H54 (cell line): ENCODE results near the gene IQSEC3.
"Not testable (repeated sequence)": the region's sequence is repeated elsewhere in the genome, so short reads cannot be mapped to it uniquely, and the experiment has no call there.

Experiments
- DNase-seq: peaks from one replicate; pipeline ENCODE4 v3.0.0; 2011; ENCODE audit warnings: low spot score, mixed read lengths; ENCODE audit not compliant: insufficient read length
- FAIRE-seq: peaks from 3 replicates; lab custom pipeline; 2011; peaks lifted over from hg19 to GRCh38; lab: Jason Lieb, UNC
- POLR2A ChIP-seq: IDR thresholded peaks from 2 replicates; pipeline ENCODE4 v1.6.1; 2011; ENCODE audit warnings: low read depth, mild to moderate bottlenecking, low read length

The IQSEC3 gene

DNA sequence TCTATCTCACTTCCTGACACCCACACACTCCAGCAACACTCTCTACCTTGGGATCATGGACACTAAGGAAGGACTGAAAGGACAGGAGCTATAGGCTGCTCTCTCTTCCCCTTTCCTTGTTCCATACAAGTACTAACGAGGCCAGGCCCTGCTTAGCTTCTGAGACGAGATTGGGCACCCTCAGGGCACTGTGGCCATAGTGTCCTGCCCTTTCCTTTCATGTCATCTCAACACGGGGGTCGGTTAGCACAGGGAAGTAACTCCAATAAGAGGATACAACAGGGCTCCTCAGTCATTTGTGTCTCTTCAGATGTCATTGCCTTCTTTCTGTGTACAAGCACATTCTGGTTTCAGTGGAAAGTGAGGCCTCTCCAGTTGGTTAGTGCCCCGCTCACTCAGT lies 15.5 kb upstream of the IQSEC3 start:
- FAIRE-seq, DNase-seq: not testable (repeated sequence)

DNA sequence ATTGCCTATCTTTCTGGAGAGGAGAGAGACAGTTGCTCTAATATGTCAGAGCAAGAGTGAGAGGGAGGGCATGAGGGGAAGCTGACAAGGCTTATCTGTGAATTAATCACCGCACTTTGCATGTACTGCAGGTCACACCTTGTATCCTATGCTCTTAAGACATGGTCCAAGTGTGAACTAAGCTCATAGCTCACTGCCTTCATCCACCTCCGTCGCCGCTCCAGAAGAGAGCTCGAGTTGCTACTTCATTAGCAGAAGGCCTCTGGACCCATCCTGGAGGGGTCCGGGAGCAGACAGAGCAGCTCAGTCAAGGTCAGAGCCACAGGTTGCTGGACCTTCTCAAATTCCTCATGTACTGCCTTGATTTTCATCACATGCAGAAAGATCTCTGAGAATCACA lies 14.6 kb upstream of the IQSEC3 start:
- not testable (repeated sequence) for FAIRE-seq, DNase-seq

DNA sequence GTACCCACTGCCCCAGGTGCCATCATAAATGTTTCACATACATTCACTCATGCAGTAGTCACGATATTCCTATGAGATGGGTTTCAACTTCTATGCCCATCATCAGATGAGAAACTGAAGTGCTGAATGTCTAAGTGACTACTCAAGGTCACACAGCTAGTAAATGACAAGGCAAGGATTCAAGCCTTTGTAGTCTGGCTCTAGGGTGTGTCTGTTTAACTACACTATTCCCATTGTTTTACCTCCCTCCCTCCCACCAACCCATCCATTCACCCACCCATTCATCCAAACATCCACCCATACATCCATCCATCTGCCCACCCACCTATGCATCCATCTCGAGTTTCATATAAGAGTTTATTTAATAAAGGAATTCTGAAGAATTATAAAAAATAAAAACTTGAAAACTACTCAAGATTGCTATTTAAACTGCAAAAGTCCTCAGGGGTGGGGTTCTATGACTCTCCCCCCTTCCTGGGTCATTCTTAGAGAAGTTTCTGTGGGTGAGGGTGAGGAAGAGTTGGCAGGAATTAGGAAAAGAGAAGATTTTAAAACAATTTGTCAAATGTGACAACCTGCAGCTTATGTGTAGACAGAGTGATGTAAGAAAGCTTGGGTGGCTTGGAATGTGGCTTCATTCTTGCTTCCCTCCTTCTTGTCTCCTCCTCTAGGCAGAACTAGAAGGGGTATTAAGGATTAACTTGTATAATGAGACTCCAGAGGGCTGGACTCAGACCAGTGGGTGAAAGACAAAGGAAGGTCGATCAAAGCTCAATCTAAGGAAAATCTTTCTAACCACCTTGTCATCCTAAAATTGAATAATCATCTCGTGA lies 13.4 kb upstream of the IQSEC3 start:
- not testable (repeated sequence) for FAIRE-seq, DNase-seq

DNA sequence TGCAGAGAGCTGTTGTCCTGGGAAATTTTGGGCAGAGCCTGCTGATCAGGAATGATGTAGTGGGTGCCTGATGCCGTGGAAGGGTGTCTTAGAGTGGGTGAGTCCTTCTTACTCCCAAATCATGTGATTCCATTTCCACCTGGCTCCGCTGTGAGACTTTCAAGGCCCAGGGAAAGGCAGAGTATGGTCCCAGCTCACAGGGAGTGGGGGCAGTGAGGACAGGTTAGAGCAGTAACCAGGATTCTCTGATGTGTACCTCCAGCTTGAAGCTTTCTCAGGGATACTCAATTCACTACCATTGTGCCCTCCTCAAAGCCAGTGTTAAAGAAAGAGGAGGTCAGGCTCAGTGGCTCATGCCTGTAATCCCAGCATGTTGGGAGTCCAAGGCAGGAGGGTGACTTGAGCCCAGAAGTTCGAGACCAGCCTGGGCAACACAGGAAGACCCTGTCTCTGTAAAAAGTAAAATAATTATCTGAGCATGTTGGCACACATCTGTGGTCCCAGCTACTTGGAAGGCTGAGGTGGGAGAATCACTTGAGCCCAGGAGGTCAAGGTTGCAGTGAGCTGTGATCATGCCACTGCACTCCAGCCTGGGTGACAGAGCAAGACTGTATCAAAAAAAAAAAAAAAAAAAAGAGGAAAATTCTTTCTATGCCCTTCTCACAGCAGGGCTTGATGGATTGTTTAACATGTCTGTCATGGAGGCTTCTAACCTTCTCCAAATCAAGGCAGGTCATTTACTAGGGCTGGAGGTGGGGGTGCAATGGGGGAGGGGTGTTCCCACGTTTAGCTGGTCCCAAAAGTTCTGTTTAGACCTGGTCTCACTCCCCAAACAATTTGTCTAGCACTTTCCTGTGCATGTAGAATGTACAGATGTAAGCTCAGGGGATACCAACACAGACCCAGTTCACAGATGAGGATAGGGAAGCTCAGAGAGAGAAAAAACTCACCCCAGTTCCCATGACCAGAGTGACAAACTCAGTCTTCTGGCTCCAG lies 12.5 kb upstream of the IQSEC3 start:
- TF ChIP-seq POLR2A = no peak
- FAIRE-seq (no peak), DNase-seq (no peak)

DNA sequence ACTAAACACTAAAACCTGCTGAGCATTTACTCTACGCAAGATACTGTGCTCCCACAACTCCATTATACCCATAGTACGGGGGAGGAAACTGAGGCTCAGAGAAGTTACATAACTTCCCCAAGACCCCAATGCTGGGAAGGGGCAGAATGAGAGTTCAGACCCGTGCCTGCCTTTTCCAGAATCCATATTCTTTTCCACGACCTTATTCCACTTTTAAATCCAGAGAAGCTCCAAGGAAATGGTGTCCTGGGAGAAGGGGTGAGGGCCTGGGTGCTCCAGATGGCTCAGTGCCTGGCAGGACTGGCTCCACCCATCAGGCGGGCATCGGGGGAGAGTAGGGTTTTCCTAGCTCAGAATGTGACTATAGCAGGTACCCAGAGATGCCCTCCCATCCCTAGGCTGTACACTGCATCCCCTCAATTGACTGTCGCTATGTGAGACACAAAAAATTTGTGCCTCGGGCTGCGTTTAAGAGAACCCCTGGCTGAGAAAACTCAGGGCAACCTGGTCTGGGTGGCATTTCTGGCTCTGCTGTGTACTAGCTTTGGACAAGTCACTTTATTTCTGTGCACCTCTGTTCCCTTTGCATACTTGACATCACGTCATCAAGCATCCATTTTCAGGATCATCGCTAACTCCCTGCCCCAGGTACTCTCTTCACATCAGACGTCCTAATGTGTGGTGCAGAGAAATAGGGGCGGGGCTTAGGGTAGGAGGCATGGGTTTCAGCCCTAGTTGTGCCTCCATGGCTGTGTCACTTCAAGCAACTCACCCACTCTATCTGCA lies 11.6 kb upstream of the IQSEC3 start:
- FAIRE-seq (no peak), DNase-seq (no peak)
- no peak for TF ChIP-seq POLR2A

DNA sequence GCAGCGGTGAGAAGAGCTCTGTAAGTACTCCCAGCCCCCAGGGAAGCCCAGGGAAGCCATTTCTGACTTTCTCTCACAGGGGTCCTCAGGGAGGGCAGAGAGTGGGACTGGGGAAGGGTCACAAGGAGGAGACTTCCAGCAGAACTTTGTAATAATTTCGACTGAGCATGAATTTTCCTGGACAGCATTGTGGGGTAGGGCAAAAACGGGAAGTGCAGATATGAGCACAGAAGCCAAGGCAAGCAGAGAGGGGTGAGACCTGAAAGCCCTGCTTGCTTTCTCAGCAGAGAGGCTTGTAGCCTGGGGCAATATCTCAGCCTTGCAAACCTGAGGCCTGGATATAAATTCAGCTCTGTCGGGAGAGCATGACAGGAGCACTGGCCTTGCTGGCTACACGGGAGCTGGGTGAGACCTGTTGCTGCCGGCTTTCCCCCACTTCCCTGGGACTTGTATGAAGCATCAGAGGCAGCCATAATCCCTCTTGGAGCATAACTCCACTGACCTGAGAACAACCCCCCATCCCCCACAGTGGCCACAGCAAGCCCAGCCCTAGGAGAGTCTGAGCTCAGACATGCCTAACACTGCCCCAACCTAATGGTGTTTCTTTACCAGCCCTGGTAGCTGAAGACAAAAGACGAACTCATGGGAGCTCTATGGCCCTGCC lies 9.8 kb upstream of the IQSEC3 start:
- FAIRE-seq = no peak
- no peak for DNase-seq
- TF ChIP-seq POLR2A = no peak

DNA sequence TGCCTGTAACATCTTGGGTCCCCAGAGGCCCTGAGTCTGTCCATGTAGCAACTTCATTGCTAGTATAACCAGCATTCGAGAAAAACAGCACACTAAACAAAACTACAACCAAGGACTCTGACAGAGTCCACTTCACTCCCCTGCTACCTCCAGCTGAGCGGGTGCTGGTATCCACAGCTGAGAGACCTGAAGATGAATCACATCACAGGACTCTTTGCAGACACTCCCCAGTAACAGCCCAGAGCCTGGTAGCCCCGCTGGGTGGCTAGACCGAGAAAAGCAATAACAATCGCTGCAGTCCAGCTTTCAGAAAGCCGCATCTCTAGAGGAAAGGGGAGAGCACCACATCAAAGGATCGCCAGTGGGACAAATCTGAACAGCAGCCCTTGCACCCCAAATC lies 9.0 kb upstream of the IQSEC3 start:
- TF ChIP-seq POLR2A = no peak
- FAIRE-seq (no peak), DNase-seq (no peak)

DNA sequence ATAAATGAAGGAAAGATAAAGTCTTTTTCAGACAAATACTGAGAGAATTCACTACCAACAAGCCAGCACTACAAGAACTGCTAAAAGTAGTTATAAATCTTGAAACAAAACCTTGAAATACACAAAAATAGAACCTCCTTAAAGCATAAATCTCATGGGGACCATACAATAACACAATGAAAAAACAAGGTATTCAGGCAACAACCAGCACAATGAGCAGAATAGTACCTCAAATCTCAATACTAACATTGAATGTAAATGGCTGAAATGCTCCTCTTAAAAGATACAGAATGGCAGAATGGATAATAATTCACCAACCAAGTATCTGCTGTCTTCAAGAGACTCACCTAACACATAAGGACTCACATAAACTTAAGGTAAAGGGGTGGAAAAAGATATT lies 7.7 kb upstream of the IQSEC3 start:
- no peak for TF ChIP-seq POLR2A
- no peak for FAIRE-seq
- no peak for DNase-seq

DNA sequence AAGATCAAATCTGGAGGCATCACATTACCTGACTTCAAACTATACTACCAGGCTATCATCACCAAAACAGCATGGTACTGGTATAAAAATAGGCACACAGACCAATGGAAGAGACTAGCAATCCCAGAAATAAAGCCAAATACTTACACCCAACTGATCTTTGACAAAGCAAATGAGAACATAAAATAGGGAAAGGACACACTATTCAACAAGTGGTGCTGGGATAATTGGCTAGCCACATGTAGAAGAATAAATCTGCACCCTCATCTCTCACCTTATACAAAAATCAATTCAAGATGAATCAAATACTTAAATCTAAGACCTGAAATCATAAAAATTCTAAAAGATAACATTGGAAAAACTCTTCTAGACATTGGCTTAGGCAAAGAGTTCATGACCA lies 4.7 kb upstream of the IQSEC3 start:
- FAIRE-seq = not testable (repeated sequence)

DNA sequence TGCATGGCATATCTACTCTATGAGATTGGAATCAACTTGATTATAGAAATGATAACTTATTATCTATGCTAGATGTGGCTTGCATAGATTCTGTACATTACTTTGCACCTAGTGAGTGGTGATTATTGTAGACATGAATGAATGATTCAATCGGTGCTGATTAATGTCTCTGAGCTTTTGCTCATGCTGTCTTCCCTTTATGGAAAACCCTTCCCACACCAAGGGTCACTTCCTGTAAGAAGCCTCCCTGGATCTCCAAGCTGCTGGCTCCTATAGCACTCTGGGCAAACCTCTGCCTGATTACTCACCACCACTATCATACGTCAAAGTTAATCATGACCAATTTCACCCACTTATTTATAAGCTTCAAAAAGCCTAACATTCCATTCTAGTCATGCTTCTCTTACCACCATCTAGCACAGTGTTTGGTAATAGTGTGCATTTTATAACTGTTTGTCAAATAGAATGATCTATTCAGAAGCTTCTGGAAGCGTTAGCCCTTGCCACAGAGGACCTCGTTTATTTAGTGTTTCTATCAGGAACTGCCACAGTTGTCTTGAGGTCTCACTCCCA lies 990 bp upstream of the IQSEC3 start:
- DNase-seq, FAIRE-seq: not testable (repeated sequence)

More for the DNA sequence above, 4.7 kb upstream of the IQSEC3 start:
- DNase-seq = not testable (repeated sequence)

DNA sequence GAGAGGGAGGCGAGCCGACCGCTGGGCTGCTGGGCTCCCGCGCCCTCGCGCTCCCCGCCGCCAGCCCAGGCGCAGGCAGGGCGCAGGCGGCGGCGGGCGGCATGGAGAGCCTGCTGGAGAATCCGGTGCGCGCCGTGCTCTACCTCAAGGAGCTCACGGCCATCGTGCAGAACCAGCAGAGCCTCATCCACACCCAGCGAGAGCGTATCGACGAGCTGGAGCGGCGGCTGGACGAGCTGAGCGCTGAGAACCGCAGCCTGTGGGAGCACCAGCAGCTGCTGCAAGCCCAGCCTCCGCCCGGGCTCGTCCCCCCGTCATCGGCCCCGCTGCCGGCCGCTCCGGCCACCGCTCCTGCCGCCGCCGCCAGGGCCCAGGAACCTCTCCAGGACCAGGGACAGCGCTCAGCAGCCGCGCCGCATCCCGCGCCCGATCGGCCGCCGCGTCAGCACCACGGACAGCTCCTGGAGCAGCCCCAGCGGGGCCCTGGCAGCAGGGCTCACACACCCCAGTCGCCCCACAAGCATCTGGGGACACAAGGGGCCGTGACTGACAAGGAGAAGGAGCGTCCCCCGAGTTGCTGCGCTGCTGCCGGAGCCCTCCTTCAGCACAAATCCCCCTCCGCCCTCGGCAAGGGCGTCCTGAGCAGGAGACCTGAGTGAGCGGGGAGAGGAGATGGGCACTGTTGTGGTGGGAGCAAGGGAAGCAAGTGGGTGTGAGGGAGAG lies 376 bp downstream of the IQSEC3 start:
- not testable (repeated sequence) for FAIRE-seq, DNase-seq

DNA sequence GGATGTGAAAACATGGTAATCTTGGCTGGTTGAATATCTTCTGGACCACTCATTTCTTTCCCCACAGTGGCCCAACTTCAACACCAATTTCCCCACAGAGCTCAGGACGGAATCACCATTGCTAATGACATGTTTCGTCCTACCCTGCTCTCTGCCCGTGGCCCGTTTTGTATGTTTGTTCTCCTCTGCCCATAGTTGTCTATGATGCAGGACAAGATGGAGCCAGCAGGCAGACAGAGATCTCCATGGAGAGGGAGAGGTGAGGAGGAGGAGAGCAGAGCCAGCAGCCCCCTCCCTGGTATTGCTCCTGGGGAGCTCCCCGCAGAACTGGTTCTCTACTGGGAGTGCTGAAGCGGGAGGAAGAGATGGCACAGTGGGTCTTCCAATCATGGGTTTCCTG lies 3.1 kb downstream of the IQSEC3 start:
- not testable (repeated sequence) for DNase-seq, FAIRE-seq

DNA sequence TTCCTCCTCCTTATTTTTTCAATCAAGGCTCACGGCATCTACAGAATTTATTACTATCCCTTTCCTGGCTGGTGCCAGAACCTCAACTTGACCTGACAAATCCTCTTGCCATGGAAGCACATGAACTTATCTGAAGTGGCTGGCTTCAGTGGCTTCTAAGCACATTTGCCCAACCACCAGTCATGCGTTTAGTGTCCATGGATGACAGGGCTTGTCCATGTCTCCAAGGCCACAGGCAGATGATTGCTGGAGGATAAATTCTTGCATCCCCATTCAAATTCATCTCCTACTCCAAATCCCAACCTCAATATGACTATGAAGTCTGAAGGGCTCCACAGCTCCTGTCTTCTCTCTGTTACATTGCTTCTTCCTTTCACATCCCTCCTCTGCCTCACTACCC lies 4.0 kb downstream of the IQSEC3 start:
- DNase-seq, FAIRE-seq: not testable (repeated sequence)

DNA sequence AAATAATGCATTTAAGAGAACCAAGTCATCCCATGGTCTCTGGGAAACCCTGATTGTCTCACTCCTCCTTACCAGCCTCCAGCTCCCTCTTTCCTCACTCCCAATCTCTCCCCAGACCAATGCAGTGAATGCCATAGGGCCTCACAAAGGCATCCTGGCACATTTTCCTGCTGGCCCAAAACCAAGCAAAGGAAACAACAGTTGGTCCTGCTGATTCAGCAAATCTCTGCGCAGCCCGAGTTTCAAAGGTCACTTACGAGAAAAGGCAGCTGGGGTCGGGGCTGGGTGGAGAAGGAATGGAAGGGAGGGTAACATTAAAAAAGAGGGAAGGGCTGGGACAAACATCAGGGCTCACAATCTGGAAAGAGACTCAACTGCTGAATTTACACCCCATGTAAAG lies 5.5 kb downstream of the IQSEC3 start:
- not testable (repeated sequence) for FAIRE-seq, DNase-seq

DNA sequence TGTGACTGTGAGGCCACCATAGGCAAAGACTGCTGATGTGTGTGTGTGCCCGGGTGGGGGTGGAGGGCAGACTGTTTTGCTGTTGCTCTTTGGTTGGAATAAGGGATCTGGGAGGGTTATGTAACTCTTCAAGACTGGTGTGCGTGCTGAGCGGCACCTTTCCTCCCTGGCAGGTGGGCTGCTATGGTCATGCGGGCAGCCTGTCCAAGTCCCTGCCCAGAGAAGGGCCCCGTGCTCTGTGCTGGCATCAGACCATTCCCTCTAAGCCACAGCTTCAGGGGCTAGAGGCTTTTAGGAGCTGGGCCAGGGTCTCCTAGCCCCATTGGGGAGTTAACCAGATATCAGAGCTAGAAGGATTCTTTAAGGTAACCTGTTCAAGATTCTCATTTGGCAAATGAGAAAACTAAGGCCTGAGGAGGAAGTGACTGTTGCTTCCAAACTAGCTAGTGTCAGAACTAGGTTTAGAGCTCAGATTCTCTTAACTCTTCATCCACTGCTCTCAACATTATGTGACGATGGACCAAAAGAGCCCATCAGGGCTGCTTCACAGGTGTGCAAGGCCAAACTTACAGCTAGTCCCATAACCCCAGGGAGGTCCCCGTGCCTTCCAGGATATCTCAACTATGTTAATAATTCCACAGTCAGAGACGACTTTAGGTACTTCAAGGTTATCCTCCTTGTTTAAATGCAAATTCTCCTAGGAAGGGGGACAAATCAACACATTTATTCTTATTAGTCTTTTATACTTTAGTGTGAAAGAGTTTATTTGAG lies 8.0 kb downstream of the IQSEC3 start:
- FAIRE-seq, DNase-seq: not testable (repeated sequence)

DNA sequence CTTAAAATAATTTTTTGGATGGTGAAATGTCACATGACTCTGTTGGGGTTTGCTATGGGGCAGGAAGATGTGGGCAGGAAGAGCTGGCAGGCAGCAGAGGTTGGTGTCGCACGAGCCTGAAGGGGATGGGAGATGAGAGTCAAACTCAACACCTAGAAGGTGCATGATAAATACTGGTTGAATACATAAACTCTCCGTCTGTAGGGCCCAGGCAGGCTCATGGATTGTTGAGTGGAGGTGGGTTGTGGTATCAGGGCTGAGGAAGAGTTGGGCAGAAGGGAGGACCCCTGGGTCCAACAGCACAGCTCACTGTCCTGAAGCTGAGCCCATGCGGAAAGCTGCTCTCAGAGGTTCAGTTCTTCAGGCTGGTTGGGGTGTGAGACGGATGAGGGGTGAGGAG lies 9.0 kb downstream of the IQSEC3 start:
- not testable (repeated sequence) for FAIRE-seq, DNase-seq

DNA sequence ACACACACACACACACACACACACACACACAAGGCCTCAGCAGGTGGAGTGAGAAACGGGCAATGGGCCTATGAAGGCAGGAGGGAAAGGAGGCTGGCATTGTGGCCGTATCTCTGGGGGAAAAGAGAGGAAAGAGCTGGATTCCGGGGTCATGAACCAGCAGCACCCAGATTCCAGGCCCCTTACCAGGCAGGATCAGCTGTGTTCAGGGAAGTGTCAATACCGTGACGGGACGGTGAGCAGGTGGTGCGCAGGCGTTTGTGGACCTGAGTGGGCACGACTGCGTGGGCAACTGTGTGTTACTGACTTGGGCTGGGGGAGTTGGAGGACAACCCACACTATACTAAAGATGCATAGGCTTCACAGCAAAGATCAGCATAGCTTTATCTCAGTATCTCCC lies 9.5 kb downstream of the IQSEC3 start:
- not testable (repeated sequence) for DNase-seq, FAIRE-seq
